H1 (cell line): ENCODE measurements around the gene PRRG2. TPM values are rescaled to one million over a fixed set of nuclear protein-coding genes. Genes with fewer than 3 reads are reported as not detected.

ENCODE experiments used
- SIRT6 ChIP-seq: IDR thresholded peaks from one replicate; pipeline ENCODE4 v1.7.1; 2012; ENCODE audit warnings: low read length, inconsistent platforms
- polyA plus RNA-seq, 7 experiments: library from polyadenylated mRNA; depleted of rRNA in 3 of 7; stranded (reverse) in 5 of 7; unstranded in 2 of 7; fragments of >200 nt in 5 of 7; fragments of 200-250 nt in 2 of 7; gene quantifications; 1 replicate in 5 of 7; 2 replicates in 1 of 7; 4 replicates in 1 of 7; pipeline versions ENCODE4 v1.2.1 to v1.2.3, GENCODE V29; 2011 to 2013; ENCODE audit warnings: missing spikeins in 2 of 7, mixed read lengths in 2 of 7
- total RNA-seq: library from RNA; stranded (reverse); fragmentation: NEBNext Ultra II Directional; extraction: Animal tissue kit (Norgen Biotek cat#: 25700); gene quantifications from 2 replicates; pipeline ENCODE4 v1.2.1, GENCODE V29; 2021

Gene PRRG2
- total and polyA plus RNA-seq, 2 of the 8 experiments (the other 6 are each of a cell fraction or from before 2014, with no cell fraction given): 4.1 to 5.6 TPM

GRCh38 chr19:49632576-49632975, 51.5 kb downstream of the PRRG2 start (continued):
- no peak for TF ChIP-seq SIRT6
